Measurements from ENCODE around the gene MAIP1.
A peak's percentile ranks its signal among the peaks of the same experiment; 100 is the strongest.
"Not testable (repeated sequence)": the region's sequence is repeated elsewhere in the genome, so short reads cannot be mapped to it uniquely, and the experiment has no call there.

Gene MAIP1

GRCh38 chr2:199955339-199956061 is at the start of gene MAIP1, which contains the start of gene TYW5:
MAIP1 (plus strand) TSS chr2:199955582; CDS start chr2:199955799, 217 bp downstream.
TYW5 (minus strand) TSS chr2:199955491; CDS start chr2:199955470, 21 bp downstream.
- DNase-seq (ENCODE audit: low spot score) = peak; percentile 93

DNA sequence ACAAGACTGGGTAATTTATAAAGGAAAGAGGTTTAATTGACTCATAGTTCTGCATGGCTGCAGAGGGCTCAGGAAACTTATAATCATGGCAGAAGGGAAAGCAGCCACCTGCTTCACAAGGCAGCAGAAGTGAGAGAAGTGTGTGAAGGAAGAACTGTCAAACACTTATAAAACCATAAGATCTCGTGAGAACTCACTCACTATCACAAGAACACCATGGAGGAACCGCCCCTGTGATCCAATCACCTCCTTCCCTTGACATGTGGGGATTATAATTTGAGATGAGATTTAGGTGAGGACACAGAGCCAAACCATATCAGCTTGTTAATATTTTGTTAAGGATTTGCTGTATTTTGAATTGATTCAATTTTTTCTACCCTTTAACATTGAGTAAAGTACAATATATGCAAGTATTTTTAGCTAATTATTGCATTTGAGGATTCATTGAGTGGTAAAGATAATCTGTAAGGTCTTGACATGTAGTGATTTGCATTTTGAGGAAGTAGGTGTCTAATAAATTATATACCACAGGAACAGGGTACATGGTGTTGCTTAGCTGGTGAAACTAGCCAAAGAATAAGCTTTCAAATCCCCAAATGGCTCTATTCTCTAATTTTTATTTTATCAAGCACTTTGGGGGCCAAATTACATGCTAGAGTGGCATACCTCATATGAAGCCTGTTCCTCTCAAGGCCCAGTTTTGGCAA is 48.2 kb upstream of the MAIP1 start:
- no peak for DNase-seq (ENCODE audit: low spot score)

- no peak for DNase-seq (ENCODE audit: low spot score)
Measured at GRCh38 chr2:199910338-199911051, 44.9 kb upstream of the MAIP1 start.

DNA sequence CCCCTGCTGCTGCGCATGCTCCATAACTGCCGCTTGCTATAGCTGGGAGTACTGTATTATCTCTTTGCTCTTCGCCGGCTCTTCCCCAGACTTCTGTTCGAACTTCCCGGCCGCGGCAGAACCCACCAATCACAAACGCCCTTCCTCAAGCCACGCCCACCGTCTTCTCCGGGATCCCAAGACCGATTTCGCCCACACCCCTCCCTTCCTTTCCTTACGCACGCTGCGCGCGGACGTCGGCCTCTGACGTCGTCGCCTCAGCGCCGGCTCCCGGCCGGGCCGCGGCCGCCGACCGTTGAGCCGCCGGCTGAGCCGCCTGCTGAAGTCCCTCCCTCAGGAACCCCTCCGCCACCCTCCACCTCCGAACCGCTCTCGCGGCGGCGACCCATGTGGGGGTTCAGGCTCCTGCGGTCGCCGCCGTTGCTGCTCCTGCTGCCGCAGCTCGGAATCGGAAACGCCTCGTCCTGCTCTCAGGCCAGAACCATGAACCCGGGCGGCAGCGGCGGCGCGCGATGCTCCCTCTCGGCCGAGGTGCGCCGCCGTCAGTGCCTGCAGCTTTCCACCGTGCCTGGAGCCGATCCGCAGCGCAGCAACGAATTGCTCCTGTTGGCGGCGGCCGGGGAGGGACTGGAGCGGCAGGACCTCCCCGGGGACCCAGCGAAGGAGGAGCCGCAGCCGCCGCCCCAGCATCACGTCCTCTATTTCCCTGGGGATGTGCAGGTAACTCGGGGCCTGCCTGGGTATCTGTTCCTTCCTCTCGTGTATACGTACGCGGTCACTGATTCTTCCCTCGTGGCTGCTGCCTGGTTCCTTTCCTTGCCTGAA is 44.1 kb upstream of the MAIP1 start, which contains the start of gene C2orf69:
TSS of gene C2orf69 (plus strand) at position 242 of the 825 bp plus-strand sequence. CDS start at position 388, 146 bp downstream.
- DNase-seq (ENCODE audit: low spot score) = peak; percentile 94

DNA sequence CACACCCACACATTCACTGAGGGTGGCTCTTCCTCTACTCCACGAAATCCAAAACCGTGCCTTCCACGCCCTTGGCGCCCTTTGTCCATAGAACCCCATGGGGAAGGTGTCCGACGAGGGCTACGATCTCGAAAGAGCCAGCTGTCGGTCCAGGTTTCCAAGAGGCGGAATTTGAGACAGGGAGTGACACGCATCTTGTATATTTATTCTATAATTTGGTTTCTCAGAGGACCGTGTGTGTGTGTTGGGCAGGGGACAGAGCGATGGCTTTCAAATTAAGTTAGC is 43.6 kb upstream of the MAIP1 start:
- no peak for DNase-seq (ENCODE audit: low spot score)

DNA sequence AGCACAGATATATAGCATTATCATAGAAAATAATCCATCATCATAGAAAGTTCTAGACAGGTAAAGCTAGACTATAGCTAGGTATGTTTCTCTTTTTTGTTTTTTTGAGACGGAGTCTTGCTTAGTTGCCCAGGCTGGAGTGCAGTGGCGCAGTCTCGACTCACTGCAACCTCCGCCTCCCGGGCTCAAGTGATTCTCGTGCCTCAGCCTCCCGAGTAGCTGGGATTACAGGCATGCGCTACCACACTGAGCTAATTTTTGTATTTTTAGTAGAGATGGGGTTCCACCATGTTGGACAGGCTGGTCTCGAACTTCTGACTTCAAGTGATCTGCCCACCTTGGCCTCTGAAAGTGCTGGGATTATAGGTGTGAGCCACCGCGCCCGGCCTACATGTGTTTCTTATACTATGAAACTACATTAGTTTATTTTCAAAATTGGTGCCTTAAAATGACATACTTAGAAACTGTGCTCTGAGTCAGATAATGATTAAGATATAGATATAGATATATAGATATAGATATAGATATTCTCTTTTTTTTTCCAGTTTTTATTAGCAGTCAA is 42.7 kb upstream of the MAIP1 start:
- not testable (repeated sequence) for DNase-seq (ENCODE audit: low spot score)

- DNase-seq (ENCODE audit: low spot score) = no peak
Measured at GRCh38 chr2:199914372-199914958, 40.9 kb upstream of the MAIP1 start.

DNA sequence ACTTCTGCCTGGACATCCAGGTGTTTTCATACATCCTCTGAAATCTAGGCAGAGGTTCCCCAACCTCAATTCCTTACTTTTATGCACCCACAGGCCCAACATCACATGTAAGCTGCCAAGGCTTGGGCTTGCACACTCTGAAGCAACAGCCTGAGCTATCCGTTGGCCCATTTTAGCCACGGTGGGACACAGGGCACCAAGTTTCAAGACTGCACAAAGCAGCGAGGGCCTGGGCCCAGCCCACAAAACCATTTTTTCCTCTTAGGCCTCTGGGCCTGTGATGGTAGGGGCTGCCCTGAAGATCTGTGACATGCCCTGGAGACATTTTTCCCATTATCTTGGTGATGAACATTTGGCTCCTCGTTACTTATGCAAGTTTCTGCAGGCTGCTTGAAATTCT is 38.4 kb upstream of the MAIP1 start:
- no peak for DNase-seq (ENCODE audit: low spot score)

GRCh38 chr2:199922856-199923255 is 32.5 kb upstream of the MAIP1 start:
- no peak for DNase-seq (ENCODE audit: low spot score)

DNA sequence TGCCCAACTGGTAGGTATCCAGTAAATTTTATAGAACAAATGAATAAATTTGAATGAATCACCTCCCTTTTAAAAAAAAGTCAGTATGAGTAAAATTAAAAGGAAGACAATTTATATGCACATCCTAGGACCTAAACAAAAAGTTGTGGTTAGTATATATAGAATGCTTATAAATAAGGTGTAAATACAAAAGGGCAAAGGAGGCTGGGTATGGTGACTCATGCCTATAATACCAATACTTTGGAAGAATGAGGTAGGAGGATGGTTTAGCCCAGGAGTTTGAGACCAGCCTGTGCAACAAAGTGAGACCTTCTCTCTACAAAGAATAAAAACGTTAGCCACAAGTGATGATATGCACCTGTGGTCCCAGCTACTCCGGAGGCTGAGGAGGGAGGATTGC is 31.5 kb upstream of the MAIP1 start:
- no peak for DNase-seq (ENCODE audit: low spot score)

GRCh38 chr2:199926806-199927205 is 28.6 kb upstream of the MAIP1 start:
- DNase-seq (ENCODE audit: low spot score) = no peak

GRCh38 chr2:199928226-199928625 is 27.2 kb upstream of the MAIP1 start:
- no peak for DNase-seq (ENCODE audit: low spot score)

- DNase-seq (ENCODE audit: low spot score) = no peak
Measured at GRCh38 chr2:199928626-199929025, 26.8 kb upstream of the MAIP1 start.

DNA sequence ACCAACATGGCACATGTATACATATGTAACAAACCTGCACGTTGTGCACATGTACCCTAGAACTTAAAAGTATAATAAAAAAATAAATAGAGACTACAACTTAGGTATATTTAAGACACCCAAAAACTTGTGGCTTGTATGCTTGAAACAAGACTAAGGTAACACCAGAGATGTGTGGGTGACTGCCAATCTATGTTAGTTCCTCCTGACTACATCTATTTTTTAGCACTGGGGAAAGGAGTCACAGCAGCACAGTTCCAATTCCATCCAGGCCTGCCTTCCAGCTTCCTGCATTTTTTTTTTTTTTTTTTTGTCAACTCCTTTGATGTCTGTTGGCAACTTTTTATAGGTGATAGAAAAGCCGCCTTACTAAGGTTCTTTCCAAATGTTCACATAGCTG is 26.1 kb upstream of the MAIP1 start:
- no peak for DNase-seq (ENCODE audit: low spot score)

DNA sequence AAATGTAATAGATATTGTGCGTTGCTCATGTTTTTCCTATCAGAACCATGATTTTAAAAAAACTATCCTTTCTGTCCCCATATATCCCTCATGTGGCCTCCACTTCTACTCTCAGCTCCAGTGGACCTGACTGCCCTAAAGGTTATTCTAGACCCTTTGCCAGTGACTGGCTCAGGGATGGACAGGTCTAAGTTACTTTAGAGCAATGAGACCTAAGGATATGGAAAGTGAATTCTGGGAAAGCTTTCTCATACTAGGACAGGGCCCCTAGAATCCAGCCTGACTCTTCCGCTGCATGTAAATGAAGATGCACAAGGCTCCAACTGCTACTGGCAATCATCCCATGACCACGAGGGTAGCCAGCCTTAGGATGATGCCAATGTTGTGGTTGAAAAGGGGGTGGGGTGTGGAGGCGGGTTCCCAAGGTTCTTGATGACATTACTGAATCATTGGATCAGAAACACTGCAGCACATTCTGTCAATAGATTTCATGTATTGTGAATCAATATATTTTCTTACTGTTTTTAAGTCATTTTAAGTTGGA is 23.0 kb upstream of the MAIP1 start:
- no peak for DNase-seq (ENCODE audit: low spot score)

GRCh38 chr2:199933466-199933865 is 21.9 kb upstream of the MAIP1 start:
- no peak for DNase-seq (ENCODE audit: low spot score)

DNA sequence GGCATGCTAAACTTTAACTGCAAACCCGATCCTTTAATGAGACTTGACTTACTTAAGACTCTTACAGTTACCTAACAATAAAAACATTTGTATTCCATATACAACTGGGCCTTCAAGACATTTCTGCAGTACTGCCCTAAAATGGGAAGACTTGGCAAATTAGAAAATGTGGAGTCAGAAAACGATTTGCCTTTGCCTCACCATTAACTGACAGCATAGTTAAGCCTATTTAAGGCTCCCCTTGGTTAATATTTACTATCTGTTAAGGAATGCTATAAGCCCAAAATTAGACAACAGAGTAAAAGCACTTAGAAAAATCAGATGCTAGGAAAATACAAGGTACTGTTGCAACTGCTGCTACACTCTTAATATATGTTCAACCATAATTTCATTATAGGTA is 18.8 kb upstream of the MAIP1 start:
- DNase-seq (ENCODE audit: low spot score) = no peak

DNA sequence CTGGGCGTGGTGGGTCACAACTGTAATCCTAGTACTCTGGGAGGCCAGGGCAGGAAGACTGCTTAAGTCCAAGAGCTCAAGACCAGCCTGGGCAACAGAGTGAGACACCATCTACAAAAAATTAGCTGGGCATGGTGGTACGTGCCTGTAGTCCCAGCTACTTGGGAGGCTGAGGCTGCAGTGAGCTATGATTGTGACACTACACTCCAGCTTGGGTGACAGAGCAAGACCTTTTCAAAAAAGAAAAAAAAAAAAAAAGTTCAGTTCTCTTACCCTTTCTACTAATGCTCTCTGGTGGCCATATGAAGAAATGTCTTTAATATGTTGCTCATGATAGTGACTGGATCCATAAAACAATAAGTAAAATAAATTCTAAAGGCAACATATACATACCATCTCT is 15.0 kb upstream of the MAIP1 start:
- peak; percentile 27 for DNase-seq (ENCODE audit: low spot score)

DNA sequence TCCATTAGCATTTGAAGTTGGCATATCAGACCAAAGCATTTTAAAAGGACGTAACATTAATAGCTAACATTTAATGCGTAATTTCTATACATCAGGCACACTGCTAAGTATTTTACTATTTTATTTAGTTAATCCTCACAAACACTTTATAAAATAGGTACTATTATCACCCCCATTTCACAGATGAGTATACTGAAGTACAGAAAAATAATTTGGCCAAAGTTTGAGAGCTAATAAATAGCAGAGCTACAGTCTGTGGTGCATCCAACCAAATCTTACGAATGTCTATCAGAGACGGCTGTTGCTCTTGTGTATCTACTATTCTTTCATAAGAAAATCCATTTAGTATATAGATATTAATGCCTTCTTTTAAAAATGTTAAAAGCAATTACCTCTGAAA is 12.0 kb upstream of the MAIP1 start:
- DNase-seq (ENCODE audit: low spot score) = no peak

- no peak for DNase-seq (ENCODE audit: low spot score)
Measured at GRCh38 chr2:199946196-199946595, 9.2 kb upstream of the MAIP1 start.

- peak; percentile 10 for DNase-seq (ENCODE audit: low spot score)
Measured at GRCh38 chr2:199946836-199947235, 8.5 kb upstream of the MAIP1 start.

Measured in GM03348 (cell line).